IMR-90 (cell line): ENCODE data around the gene NT5C1A.

ENCODE experiments used
- BHLHE40 ChIP-seq: fragments of 150-350 bp; IDR thresholded peaks from 2 replicates; pipeline ENCODE4 v1.6.1; 2016; ENCODE audit warnings: mild to moderate bottlenecking, low read depth, low read length
- CTCF ChIP-seq: conservative IDR thresholded peaks from 2 replicates; pipeline ENCODE4 v1.5.1; 2012; ENCODE audit warnings: mild to moderate bottlenecking, low read depth, low read length, improper control_type of control experiment
- MAFK ChIP-seq: IDR thresholded peaks from 2 replicates; pipeline ENCODE4 v1.6.1; 2012; ENCODE audit warnings: low read depth, low read length, improper control_type of control experiment
- POLR2A ChIP-seq: IDR thresholded peaks from 2 replicates; pipeline ENCODE4 v1.6.1; 2012; ENCODE audit warnings: mild to moderate bottlenecking, low read depth, low read length

- no peak for TF ChIP-seq CTCF
- no peak for TF ChIP-seq BHLHE40
- no peak for TF ChIP-seq MAFK
- TF ChIP-seq POLR2A = no peak
These were observed 34.5 kb downstream of the NT5C1A start for GRCh38 chr1:39637361-39637760.
